Pulmonary artery endothelial cell (primary cell): Measurements from ENCODE around the gene COL4A6. TPM values are rescaled to one million over a fixed set of nuclear protein-coding genes. Genes with fewer than 3 reads are reported as not detected.
A peak's percentile ranks its signal among the peaks of the same experiment; 100 is the strongest.

Experiments
- DNase-seq: peaks from one replicate; pipeline ENCODE4 v3.0.0-alpha.2; 2011; ENCODE audit warnings: low read depth, low spot score
- total RNA-seq: library from RNA; depleted of rRNA; stranded (reverse); fragments of >200 nt; gene quantifications from 2 replicates; pipeline ENCODE4 v1.2.3, GENCODE V29; 2014

COL4A6 gene
- total RNA-seq, 1 donor from 2014 or later: 2.0 TPM

GRCh38 chrX:108271397-108271787 lies 166.8 kb downstream of the COL4A6 start:
- DNase-seq: no peak

DNA sequence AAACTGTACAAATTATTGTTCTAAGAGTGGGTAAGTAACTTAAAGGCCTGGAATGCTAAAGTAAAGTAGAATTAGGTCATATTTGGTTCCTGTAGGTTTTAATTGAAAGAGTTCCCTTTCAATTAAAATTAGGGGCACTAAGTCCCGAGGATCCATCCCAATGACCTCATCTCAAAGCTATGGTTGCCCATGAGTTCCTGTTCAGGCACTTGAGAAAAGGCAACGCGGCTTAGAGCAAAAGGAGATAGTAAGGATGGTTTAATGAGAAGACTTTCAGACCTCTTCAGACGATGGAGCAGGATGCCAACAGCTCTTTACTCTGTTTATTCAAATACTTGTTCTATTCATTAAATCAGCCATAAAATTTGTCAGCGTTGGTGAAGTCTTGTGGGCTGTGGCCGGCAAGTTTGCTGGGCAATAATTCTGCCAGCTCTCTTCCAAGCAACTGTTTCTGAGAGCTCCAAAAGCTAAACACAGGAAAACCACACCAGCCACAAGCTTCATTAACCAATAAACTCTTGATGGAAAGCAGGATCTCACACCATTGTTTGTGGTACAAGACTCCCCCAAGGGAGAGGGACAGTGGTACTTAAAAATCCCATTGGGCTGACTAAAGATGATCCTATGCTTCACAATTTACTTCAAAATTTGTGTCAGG lies 167.4 kb downstream of the COL4A6 start:
- DNase-seq: no peak

GRCh38 chrX:108270280-108270679 lies 167.9 kb downstream of the COL4A6 start:
- no peak for DNase-seq

GRCh38 chrX:108268434-108269080 lies 169.7 kb downstream of the COL4A6 start:
- DNase-seq: no peak

GRCh38 chrX:108267557-108267956 lies 170.7 kb downstream of the COL4A6 start:
- no peak for DNase-seq

- DNase-seq: no peak
Measured at GRCh38 chrX:108264376-108264775, 173.8 kb downstream of the COL4A6 start.

DNA sequence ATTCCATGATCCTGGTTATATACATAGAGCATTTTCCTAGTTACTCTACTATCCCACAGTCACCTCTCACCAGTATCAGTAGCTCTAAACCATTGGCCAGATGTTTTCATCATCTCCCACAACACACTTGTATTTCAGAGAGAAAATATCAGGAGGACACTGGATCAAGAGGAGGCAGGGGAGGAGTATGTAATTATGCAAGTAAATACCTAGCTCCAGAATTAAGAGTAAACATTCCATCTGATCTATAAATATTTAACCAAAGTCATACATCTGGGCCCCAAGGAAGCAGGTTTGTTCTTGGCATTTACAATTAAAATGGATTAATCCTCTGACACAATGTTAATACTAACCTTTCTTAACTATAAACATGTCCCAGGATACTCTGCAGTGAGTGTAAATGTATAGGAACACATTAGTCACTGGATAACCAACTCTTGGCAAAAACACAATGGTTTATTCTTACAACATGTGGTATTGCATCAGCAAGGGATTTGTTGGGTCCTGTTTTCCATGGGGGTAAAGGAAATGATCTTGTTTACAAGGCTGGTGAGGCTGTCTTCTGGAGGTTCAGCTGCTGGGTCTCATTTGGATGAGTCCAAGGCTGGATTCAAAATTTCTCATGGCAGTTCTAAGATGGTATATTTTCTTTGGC lies 176.5 kb downstream of the COL4A6 start:
- no peak for DNase-seq

GRCh38 chrX:108257556-108257955 lies 180.7 kb downstream of the COL4A6 start:
- DNase-seq: no peak

DNA sequence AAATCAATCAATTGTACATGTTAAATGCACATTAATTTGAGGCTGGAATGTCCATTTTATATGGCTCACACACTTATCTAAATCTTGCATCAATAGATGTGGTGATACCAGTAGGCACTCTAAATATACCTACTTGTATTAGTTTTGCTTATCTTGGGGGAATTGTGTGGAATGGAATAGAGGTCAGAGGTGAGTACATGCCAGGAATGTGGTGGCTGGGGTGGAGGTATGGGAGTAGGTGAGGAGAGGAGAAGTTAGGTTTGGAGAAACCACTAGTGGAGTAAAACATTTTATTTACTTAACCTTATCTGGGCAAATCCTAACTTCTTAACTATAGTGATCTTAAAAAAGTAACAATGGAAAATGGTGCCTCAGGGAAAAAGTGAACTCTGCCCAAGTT lies 183.6 kb downstream of the COL4A6 start:
- DNase-seq: no peak

- no peak for DNase-seq
Measured at GRCh38 chrX:108250654-108251579, 187.3 kb downstream of the COL4A6 start.

DNA sequence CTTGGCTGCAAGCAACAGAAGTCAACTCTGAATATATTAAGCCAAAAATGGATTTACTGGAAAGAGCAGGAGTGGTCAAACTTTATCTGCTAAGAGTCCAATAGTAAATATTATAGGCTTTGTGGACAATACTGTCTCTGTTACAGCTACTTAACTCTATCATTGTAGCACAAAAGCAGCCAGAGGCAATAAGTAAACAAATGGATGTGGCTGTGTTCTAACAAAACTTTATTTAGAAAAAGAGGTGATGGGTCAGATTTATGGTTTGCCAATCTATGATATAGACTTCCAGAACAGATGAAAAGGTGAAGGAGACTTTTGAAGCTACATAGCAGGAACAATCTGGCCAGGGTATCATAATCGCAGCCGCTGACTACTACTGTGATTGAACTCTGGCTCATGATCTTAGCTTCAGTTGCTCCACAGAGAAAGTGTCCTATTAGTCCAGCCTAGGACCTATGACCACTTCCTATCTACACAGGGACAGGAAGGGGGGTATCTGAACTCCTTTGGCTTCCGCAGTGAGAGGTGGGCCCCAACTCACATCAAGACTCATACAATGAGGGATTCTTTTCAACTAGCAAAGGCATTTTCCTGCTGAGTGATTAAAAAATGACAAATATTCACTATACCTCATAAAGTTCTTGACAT lies 191.8 kb downstream of the COL4A6 start:
- DNase-seq: no peak

DNA sequence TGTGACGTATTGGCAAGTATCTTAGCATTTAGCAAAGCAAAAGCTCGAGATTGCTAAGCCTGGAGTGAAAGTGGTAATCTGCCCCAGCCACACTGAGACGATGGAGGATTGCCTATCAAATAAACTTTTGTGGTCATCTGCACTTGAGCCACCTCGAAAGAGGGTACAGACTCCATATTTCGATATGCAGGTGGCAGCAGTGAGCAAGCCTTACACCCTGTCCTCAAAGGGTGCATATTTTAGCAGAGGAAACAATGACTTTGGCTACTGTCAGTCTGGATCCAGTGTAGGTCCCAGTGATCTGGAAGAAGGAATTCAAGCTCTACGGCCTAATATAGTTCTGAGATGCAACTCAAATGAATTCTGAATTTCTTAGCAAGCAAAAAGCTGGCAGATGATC lies 192.8 kb downstream of the COL4A6 start:
- no peak for DNase-seq

GRCh38 chrX:108235986-108236385 lies 202.2 kb downstream of the COL4A6 start:
- DNase-seq: no peak

- no peak for DNase-seq
Measured at GRCh38 chrX:108230574-108230973, 207.6 kb downstream of the COL4A6 start.

DNA sequence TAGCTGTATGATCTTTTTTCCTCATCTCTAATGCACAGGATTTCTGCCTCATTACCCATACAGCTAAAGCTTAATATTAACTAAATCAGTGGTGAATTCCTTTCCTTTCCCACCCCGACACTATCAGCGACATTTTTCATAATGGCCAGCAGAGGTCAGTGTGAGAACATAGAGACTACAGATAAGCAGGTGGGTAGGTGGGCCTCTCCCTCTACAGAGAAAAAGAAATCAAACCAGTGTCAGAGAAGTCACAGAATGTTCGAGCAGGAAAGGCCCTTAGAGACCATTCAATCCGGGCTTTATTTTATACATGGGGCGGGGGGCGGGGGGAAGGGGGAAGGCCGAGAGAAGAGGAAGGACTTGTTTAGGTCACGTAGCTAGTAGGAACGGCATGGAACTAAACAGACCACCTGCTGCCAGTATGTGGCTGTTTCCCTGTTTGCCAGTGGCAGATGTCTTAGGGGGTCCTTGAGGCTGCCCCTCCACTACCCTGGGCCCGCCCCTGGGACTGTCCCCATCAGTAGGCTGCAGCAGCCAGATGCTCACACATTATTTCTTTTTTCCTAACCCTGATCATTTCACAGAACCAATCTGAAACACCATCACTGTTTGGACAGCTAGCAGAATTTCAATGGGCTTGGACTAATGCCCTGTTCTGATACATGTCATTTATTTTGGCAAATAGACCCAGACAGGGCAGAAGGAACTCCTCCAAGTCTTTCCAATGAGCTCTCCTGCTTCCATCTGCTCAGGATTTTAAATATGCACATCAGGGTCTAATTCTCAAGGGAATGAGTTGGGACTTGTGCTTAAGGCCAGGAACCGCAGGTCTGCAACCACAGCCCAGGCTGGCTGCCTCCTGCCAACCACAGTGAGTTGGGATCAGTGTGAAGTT lies 213.2 kb downstream of the COL4A6 start:
- DNase-seq: peak; percentile 1

GRCh38 chrX:108224218-108224617 lies 214.0 kb downstream of the COL4A6 start:
- DNase-seq: no peak

- DNase-seq: no peak
Measured at GRCh38 chrX:108223585-108223984, 214.6 kb downstream of the COL4A6 start.

DNA sequence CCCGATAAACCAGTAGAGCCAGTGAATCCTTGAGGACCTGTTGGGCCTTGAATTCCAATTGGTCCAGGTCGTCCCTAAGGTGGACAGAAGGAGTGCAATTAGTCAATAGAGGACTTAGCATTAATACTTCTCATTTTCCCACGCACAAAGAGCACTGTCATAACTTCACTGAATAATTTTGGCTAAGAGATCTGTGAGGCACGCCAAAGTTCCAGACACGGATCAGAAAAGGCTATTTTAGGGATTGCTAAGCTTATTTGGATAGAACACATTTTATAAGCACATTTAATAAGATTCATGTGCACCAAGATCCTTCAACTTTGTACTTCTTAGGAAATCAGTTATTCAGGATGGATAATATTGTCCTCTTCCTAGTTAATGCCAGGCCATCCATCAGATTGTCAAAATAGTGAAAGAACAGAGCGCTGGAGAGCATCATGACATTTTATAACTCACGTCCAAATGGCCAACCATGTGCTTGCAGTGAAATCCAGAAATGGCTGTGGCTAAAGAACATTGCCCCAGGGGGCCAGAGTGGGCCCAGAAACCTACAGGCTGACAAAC lies 216.8 kb downstream of the COL4A6 start:
- no peak for DNase-seq

- no peak for DNase-seq
Measured at GRCh38 chrX:108219949-108220601, 218.1 kb downstream of the COL4A6 start.
